HG02642 (cell line): ENCODE data around the gene CFAP92.
"Not testable (repeated sequence)": the region's sequence is repeated elsewhere in the genome, so short reads cannot be mapped to it uniquely, and the experiment has no call there.

Experiments
- ATAC-seq: cut with Tn5 transposase; IDR thresholded peaks from one replicate; pipeline ENCODE4 v1.9.1; 2021; ENCODE audit warnings: mild to moderate bottlenecking; ENCODE audit not compliant: unreplicated experiment, poor library complexity

CFAP92 gene

DNA sequence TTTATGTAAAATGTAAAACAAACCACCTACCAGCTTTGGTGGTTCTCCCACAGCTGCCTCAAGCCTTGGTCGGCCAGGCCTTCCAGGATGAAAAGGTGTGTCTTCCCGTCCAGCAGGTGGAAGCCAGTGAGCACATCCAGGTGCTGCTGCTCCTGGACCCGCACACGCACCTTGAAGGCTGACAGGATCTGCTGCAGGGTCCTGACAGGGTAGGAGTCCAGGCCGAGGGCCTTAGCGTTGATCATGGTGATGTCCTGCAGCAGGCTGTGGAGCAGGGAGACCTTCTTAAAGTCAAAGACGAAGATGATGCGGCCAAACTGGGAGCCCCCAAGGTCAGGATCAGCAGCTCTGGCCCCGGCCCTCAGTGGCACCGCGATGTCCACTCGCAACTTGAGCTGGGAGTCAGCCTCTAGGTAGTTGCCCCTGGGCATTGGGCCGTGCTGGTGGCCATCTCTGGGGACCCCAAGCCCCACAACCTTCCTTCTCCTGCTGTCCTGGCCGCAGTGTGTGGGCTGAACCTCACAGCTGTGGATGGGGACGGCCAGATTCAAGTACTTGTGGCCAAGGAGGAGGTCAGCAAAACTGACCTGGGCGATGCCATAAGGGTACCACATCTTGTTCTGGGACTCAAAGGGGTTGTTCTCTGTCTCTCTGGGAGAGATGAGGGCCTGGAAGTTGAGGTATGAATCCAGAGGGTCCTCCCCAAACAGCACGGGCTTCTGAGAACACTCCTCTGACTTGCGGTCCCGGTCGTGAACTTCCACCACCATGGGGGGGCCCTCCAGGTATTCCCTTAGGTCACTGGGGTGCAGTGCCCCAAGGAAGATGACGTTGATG lies 48.6 kb downstream of the CFAP92 start:
- ATAC-seq = no peak

DNA sequence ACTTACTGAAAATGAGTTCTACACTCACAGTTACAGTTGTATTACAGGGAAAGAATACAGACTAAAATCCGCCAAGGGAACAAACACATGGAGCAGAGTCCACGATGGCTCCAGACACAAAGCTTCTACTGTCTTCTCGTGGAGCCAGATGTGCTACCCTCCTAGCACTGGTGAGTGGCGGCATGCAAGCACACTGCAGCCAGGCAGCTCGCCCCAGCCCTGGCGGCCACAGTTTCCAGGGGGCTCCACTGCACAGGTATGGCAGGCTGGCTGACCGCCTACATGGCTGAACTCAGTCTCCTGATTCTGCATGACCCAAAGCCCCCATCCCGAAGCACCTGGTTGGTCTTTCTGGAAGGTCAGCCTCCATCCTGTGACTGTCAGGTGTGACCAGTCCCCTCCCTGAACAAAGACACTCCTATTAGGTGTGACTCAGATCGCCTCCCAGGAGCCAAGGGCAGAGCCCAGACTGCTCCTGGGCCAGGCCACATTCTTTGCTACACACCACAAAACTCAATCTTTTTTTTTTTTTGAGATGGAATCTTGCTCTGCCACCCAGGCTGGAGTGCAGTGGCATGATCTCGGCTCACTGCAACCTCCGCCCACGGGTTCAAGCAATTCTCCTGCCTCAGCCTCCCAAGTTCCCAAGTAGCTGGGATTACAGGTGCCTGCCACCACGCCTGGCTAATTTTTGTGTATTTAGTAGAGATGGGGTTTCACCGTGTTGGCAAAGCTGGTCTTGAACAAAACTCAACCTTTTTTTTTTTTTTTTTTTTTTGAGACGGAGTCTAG lies 51.5 kb downstream of the CFAP92 start:
- no peak for ATAC-seq

DNA sequence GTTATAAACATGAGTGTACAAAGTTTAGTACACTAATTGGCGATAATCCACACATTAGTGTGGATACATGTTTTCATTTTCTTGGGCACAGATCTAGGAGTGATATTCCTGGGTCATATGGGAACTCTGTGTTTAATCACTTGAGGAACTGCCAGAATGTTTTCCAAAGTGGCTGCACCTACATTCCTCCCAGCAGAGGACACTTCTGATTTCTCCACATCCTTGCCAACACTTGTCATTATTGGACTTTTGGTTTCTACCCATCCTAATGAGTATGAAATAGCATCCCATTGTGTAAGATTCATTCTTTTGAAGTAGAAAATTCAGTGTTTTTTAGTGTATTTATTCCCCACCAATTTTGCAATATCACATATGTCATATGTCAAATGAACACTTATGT lies 53.6 kb downstream of the CFAP92 start:
- ATAC-seq = no peak

DNA sequence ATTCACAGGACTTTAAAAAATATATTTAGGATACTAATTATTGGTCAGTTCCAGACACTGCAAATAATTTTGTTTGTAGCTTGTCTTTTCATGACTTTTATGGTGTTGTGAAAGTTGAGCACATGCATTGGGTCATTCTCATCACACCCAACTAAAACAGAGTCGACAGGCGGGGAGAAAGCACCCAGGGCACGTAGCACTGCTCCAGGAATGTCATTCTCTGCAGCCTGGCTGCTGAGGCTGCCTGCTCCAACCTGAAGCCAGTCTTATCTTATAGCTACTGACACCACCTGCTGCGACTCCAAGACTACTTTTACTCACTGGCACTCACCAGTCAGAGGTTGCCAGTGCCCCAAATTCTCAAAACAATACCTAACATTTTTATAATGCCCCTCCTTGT lies 57.5 kb downstream of the CFAP92 start:
- no peak for ATAC-seq

DNA sequence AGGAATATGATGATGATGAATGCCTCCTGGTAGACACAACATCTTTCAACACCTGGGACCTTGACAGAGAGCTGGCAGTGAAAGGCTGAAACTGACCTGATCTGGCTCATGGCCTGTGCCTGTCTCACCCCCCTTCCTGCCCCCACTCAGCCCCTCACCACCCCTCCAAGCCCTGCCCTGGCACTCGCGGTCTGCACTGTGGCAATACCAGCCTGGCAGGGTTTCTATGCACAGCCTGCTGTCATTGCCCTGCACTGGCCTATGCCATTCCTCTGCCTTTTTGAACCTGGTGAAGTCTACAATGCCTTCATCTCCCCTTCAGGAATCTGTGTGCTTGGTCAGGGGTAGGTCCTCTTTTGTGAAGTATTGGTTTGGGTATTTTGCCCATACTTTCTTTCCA lies 58.0 kb downstream of the CFAP92 start:
- ATAC-seq = no peak

DNA sequence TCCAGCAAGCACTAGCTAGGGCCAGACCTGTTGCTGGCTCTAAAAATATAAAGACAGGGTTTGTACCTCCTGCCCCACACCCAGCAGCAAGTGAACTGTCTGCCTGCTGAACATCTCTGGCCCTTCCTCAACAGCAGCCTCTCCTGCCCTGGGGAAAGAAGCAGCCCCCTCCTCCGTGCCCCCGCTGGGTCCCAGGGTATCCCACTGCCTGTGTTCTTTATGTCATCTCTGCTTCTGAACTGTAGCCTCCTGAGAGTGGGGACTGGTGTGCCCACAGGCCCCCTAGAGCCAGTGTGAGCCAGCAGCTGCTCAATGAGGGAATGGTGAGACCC lies 60.0 kb downstream of the CFAP92 start:
- ATAC-seq = no peak

DNA sequence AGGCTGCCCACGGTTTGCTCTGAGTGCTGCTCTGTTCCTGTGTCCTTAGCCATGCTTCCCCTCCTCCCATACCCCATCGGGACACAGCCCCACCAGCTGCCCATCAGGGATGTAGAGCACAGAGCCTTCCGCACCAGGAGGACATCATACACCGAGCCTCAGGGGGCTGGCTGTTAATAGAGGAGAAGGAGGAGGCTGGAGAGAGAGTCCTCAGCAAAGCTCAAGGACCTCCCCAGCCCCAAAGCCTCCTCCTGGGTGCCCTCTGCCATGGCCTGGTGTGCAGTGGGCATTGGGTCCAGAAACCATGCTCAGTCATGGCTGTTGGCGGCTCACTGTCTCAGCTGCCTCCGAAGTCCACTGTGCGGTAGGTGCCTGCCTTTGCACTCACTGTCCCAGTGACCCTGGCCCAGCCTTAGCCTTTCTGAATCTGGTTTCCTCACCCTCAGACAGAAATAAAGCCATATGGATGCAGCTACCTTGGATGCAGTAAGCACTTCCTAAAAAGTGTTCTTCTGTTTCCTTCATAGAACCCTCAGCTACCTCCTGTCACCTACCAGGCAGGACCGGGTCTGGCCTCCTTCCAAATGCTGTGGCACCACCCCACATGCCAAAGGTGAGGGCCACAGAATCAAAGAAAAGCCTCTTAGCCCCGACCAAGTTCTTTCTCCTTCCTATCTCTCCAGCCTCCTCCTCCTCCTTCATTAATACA lies 60.5 kb downstream of the CFAP92 start:
- ATAC-seq = no peak

DNA sequence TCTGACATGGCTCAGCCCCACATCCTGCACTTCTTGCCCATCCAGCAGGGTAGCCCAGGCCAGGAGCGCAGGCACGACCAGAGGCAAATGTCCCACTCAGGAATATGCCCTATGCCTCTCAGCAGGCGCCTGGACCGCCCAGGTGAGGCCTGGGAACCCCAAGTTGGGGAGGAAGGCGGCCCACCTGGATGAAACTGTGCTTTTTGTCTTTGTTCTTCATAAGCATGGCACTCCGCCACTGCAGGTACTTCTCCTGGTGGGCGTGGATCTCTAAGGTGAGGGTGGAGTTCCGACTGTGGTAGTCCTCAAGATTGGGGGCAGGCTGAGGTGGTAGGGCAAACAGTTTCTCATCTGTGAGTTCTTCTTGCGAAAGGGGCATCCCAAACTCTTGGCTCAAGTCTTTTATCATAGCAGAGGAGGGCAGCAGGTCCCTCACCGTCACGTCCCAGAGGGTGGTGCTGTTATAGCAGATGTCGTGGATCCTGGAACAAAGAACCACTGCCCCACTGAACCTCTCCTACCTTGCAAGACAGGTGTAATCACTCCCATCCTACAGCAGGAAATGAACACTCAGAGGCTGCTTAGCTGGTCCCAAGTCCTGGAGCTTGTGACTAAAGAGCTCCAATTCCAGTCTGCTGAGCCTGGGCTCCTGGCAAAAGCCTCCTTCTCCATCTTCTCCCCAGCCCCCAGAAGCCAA lies 61.2 kb downstream of the CFAP92 start:
- no peak for ATAC-seq

DNA sequence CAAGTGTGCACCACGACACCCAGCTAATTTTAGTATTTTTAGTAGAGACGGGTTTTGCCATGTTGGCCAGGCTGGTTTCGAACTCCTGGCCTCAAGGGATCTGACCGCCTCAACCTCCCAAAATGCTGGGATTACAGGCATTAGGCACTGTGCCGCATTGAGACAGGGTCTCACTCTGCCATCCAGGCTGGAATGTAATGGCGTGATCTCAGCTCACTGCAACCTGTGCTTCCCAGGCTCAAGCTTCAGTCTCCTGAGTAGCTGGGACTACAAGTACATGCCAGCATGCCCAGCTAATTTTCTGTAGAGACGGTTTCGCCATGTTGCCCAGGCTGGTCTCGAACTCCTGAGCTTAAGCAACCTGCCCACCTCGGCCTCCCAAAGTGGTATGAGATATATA lies 62.8 kb downstream of the CFAP92 start:
- ATAC-seq = no peak

DNA sequence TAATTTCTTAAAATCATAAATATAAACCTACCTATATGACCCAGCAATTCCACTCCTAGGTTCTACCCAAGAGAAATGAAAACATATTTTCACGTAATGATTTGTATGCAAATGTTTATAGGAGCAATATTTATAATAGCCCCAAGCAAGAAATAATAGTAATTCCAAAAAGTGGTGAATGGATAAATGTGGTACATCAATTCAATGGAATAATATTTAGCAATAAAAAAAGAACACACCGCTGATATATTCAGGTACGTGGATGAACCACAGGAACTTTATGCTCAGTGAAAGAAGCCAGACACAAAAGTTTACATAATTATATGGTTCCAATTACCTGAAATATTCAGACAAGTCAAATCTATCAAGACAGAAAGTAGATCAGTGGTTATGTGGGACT lies 64.5 kb downstream of the CFAP92 start:
- ATAC-seq = no peak

DNA sequence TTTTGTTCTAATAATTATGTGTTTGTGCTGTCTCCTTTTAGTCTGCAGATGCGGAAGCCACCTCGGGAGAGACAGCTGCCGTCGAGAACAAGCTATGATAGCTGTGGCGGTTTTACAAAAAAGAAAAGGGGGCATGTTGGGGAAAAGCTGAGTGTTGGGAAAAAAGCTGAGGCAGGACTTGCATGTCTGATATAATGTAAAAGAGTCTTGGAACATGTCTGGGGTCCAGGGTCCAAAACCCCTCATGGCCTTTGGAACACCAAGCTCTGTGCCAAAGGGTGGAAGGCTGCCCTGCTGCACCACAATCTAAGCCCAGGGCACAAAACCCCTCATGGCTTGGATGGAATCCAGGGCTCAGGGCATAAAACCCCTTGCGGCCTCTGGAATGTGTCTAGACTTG lies 69.9 kb downstream of the CFAP92 start:
- not testable (repeated sequence) for ATAC-seq

DNA sequence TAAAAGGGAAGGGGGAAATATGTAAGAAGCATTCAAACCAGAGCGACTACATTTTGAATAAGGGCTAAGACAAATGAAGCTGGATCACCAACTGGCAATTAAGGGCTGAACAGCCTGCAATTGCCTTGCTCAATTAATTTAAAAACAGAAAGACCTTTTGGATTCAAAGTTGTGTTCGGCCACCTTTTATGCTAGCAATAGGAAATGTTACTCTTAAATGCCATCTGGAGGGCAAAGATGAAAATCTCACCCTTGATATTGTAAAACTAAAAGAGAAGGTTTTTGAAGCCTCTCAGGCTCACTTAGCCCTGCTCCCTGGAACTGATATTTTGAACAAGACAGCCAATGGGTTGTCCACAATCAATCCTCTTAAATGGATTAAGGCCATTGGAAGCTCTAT lies 70.3 kb downstream of the CFAP92 start:
- no peak for ATAC-seq

DNA sequence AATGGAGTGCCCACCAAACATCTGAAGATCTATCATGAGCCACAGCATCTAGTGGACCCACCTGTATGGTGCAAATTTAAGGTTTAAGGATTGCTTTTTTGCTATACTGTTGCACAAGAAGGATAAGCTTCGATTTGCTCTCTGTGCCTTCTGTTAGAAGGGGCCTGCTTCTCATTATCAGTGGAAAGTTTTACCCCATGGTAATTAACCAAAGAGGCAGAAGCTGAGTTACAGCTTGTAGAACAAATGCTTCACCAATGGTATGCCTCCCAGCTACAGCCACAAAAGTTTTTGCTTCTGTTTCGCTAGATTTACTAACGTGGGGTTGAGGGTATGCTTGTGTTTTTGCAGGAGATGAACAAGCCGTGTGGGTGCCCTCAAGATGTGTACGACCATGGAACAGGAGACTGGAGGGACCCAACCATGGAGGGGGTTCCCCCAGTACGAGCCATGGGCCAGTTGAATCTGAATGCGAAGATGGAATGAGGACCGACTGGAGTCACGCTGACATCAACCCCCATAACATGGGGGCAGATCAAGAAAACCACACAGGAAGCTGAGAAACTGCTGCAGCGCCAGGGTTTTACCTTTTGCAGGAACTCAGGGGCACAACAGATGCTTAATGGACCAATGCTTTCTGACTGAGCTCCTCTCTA lies 70.9 kb downstream of the CFAP92 start:
- no peak for ATAC-seq

DNA sequence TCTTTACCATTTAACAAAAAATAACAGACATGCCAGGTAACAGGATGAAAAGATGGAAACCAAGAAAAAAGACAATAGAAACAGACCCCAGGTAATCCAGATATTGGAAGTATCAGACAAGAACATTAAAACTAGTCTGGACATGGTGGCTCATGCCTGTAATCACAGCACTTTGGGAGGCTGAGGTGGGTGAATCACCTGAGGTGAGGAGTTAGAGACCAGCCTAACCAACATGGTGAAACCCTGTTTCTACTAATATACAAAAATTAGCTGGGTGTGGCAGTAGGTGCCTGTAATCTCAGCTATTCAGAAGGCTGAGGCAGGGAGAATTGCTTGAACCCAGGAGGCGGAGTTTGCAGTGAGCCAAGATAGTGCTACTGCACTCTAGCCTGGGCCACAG lies 73.9 kb downstream of the CFAP92 start:
- no peak for ATAC-seq

DNA sequence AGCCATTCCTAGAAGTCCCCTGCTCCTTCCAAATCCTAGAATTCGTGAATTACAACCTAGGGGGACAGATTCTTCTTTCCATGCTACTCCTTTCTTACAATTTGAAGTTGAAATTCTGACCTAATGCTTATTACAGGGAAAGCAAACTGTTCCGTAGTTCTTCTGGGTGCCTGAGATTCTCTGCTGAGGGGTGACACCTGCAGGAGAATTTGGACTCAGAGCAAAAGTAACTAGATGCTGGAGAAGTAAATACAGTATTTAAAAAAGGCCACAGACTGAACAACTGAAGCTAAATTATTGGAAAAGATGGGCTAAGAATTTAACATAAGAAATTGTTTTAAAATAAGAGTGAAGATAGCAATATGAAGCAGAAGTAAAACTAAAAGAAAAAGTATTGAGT lies 76.6 kb downstream of the CFAP92 start:
- no peak for ATAC-seq

DNA sequence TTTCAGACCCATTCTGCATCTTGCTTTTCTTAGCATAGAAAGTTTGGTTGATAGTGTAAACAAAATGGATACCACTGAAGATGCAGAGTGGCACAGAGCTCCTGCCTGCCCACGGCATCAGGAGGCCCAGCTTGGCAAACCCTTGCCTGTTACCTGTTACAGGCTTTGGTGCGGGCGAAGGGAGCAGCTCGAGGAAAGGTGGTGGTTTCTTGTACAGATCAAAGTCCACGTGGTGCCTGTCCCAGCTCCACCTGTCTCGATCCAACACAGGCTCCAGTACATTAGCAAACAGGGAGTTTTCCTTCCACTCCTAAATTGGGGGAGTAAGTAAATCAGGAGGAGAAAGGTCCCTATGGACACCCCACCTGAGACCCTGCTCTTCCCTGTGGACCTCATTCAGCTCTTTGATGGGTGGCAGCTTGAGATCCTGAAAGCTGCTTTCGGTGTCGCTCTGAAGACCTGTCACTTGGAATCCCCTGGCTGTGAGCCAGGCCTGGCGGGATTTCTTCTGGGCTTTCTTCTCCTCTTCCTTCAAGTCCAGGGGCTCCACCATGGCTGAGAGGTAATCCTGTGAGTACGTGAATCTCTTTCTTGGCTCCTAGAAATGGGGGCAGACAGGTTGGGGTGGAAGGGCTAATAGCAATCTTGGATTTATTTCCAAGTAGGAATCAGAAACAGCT lies 78.8 kb downstream of the CFAP92 start:
- ATAC-seq = no peak

DNA sequence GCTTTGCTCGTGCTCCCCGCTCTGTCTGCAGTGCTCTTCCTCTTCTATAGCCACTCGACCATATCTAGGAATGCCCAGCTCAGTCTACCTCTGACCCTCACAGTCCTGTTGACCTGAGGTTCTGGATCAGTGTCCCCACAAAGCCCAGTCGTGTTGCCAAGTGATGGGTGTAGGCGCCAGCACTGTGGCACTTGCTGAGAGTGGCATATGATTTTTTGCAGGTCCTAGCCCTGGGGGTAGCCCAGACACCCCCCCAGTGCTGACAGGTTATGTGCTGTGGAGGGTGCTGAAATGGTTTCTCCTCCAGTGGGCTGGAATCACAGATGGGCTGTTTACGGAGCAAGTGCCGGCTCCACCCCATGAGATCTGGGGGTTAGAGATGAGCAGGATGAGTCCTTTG lies 82.0 kb downstream of the CFAP92 start:
- no peak for ATAC-seq

DNA sequence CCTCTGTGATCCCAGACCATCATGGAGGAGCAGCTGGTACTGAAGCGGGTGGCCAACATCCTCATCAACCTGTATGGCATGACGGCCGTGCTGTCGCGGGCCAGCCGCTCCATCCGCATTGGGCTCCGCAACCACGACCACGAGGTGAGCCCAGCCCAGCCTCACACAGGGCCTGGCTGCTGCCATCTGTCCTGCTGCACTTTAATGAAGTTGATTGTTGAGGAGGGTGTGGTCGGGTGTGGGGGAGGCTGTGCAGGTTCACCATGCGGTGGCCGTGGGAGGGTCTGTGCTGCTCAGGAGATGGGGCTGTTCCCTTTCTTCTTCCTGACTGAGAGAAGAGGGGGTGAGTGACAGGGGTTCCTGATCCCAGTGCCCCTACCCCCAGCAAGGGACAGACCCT lies 83.9 kb downstream of the CFAP92 start:
- no peak for ATAC-seq

DNA sequence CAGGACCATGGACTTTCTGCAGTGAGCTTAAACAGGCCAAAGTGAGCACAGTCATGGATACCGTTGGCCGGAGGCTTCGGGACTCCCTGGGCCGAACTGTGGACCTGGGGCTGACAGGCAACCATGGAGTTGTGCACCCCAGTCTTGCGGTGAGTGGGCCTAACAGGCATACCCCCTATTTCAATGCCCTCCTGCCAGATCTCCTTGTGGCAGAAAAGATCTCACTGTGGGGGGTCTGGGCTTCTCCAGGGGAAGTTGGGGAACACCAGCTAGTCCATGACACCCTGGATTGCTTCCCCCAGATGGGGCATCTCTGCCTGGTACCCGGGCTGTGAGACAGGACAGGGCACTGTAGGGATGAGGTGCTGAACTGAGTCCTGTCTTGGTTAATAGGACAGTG lies 84.9 kb downstream of the CFAP92 start:
- no peak for ATAC-seq
